ENCODE measurements around the gene HBD. TPM values are rescaled to one million over a fixed set of nuclear protein-coding genes. Genes with fewer than 3 reads are reported as not detected.
A peak's percentile ranks its signal among the peaks of the same experiment; 100 is the strongest.

The HBD gene
- total and polyA plus RNA-seq, 9 of the 15 experiments (the other 6 are each of a cell fraction or from before 2014, with no cell fraction given), result 11.8 to 169 (median 36.0) TPM

- no TSS peak for BruUV-seq (replicated peaks)
- Histone ChIP-seq H3K36me3 (ENCODE audit: control insufficient read depth, insufficient read depth, low read length) (peaks cover 42% of the 10 kb centered on the region), H3K9me1 (ENCODE audit: control insufficient read depth, insufficient read depth, low read length) (no peaks in the 10 kb centered on the region), H3K4me3 (no peak overlapping the region), H2AFZ (ENCODE audit: low read depth, low read length) (no peak overlapping the region), H4K20me1 (replicated peaks; ENCODE audit: control insufficient read depth, insufficient read depth, low read length) (no peaks in the 10 kb centered on the region), H3K4me1 (replicated peaks in 1 of 2; ENCODE audit: control insufficient read depth in 2 of 2, insufficient read depth in 2 of 2, low read length in 2 of 2) (peaks cover 29 to 88% of the 10 kb centered on the region in 2 experiments), H3K27ac (ENCODE audit: extremely low read depth, low read depth, low read length) (peak overlapping the region; percentile 77), H3K4me2 (ENCODE audit: insufficient read depth, low read length) (peak overlapping the region; percentile 80), H3K27me3 (ENCODE audit: control insufficient read depth in 2 of 2, insufficient read depth in 2 of 2, low read length in 2 of 2) (no peaks in the 10 kb centered on the region), H3K79me2 (ENCODE audit: control insufficient read depth, insufficient read depth, low read length) (peaks cover 90% of the 10 kb centered on the region), H3K9me3 (replicated peaks; ENCODE audit: control insufficient read depth, insufficient read depth, low read depth, low read length) (no peaks in the 10 kb centered on the region), H3K9ac (ENCODE audit: insufficient read depth in 1 of 2, low read depth in 2 of 2, low read length in 2 of 2) (peak overlapping the region in 1 of 2 experiments; percentile 41; a peak in 2 of 4 replicates)
- FAIRE-seq (no peak), ATAC-seq (no peak), DNase-seq (ENCODE audit: extremely low read depth in 1 of 4, low spot score in 3 of 4) (no peak)
- WGBS (ENCODE audit: insufficient coverage, low coverage, missing lambda C conversion rate), result 8% methylated on average over 1 of the region's 1 CpG
- ChIA-PET POLR2A (interaction anchor here (1.2 to 6.4 kb wide), 4 partner anchors 15 to 44 kb away, joined by 3 to 40 read pairs (median 5); partner anchors contain the start of gene HBE1), CTCF (ENCODE audit: low intra/inter-chr PET ratio) (no interaction called here)
- in situ Hi-C loops (cut with MboI), result no loop called here
- intact Hi-C loops (cut with micrococcal nuclease), result loop anchor here (10.0 kb wide), 2 partner anchors 221 to 311 kb away; partner anchors contain the start of genes TRIM6 and UBQLN3
- TF ChIP-seq MGA (IDR thresholded peaks at IDR 0.05) (peak; percentile 51; the same call in 1 of the 2 replicates), ASH1L (IDR thresholded peaks at IDR 0.05; ENCODE audit: borderline replicate concordance, low read depth, partially characterized antibody) (no peak), TFE3 (CRISPR knock-in tag; IDR thresholded peaks at IDR 0.05) (no peak), HNRNPLL (IDR thresholded peaks at IDR 0.05; ENCODE audit: low read depth, low read length, poor library complexity, severe bottlenecking) (no peak), HNRNPK (IDR thresholded peaks at IDR 0.05; ENCODE audit: low read depth, low read length, poor library complexity, severe bottlenecking) (no peak), ZNF121 (CRISPR knock-in tag; conservative IDR thresholded peaks at IDR 0.05) (no peak), ZNF696 (CRISPR knock-in tag; conservative IDR thresholded peaks at IDR 0.05) (no peak)
Measured at GRCh38 chr11:5283882-5284281, 49.6 kb upstream of the HBD start.

Data from K562 (cell line).